Dedifferentiated amniotic fluid mesenchymal stem cell (primary cell): ENCODE data around the gene ZNF740.
"Not testable (repeated sequence)": the region's sequence is repeated elsewhere in the genome, so short reads cannot be mapped to it uniquely, and the experiment has no call there.

ENCODE experiments used
- DNase-seq: peaks from one replicate; pipeline ENCODE4 v3.0.0-alpha.2; 2016; ENCODE audit errors: extremely low spot score

The ZNF740 gene

GRCh38 chr12:53180220-53180930, at the start of gene ZNF740, which contains the start of gene CSAD:
Gene ZNF740, plus strand, starts transcription at chr12:53180722. Its CDS starts 1,262 bp downstream, at chr12:53181984.
Gene CSAD, minus strand, starts transcription at chr12:53180925. Its CDS starts 7,455 bp downstream, at chr12:53173470.
- DNase-seq, result peak; percentile 97

GRCh38 chr12:53131844-53132243, 48.7 kb upstream of the ZNF740 start:
- no peak for DNase-seq

- DNase-seq, result no peak
These were observed 46.8 kb upstream of the ZNF740 start for GRCh38 chr12:53133722-53134121.

- no peak for DNase-seq
These were observed 37.2 kb upstream of the ZNF740 start for GRCh38 chr12:53143355-53143754.

GRCh38 chr12:53145383-53146260, 34.9 kb upstream of the ZNF740 start:
- DNase-seq, result no peak

- no peak for DNase-seq
These were observed 33.3 kb upstream of the ZNF740 start for GRCh38 chr12:53147181-53147580.

GRCh38 chr12:53147653-53148052, 32.9 kb upstream of the ZNF740 start:
- no peak for DNase-seq

GRCh38 chr12:53151039-53151438, 29.5 kb upstream of the ZNF740 start:
- no peak for DNase-seq

GRCh38 chr12:53152390-53152789, 28.1 kb upstream of the ZNF740 start:
- no peak for DNase-seq

GRCh38 chr12:53159195-53159839, 21.2 kb upstream of the ZNF740 start:
- peak; percentile 46 for DNase-seq

- DNase-seq, result no peak
These were observed 20.5 kb upstream of the ZNF740 start for GRCh38 chr12:53160000-53160399.

- DNase-seq, result no peak
These were observed 19.8 kb upstream of the ZNF740 start for GRCh38 chr12:53160673-53161072.

GRCh38 chr12:53161119-53161911, 19.2 kb upstream of the ZNF740 start:
- no peak for DNase-seq

- not testable (repeated sequence) for DNase-seq
These were observed 17.5 kb upstream of the ZNF740 start for GRCh38 chr12:53163008-53163407.

- no peak for DNase-seq
These were observed 13.7 kb upstream of the ZNF740 start for GRCh38 chr12:53166837-53167236.

- DNase-seq, result no peak
These were observed 10.9 kb upstream of the ZNF740 start for GRCh38 chr12:53169644-53170043.

GRCh38 chr12:53170215-53170614, 10.3 kb upstream of the ZNF740 start:
- DNase-seq, result no peak

- DNase-seq, result no peak
These were observed 9.4 kb upstream of the ZNF740 start for GRCh38 chr12:53170876-53171724.

- no peak for DNase-seq
These were observed 8.7 kb upstream of the ZNF740 start for GRCh38 chr12:53171725-53172329.

- no peak for DNase-seq
These were observed 8.2 kb upstream of the ZNF740 start for GRCh38 chr12:53172352-53172751.
